Fibroblast of mammary gland (primary cell): ENCODE measurements around the gene RNF183.
"Not testable (repeated sequence)": the region's sequence is repeated elsewhere in the genome, so short reads cannot be mapped to it uniquely, and the experiment has no call there.

Experiments used
- DNase-seq: peaks from one replicate; pipeline ENCODE4 v3.0.0-alpha.2; 2010; ENCODE audit warnings: low read depth
- H3K4me3 ChIP-seq: 2 replicates; pipeline ENCODE4 v1.5.1; 2011; ENCODE audit warnings: low read depth, mild to moderate bottlenecking, low read length, moderate library complexity; ENCODE audit not compliant: control insufficient read depth
- TF ChIP-seq, protein P1 (sequence below): conservative IDR thresholded peaks from 2 replicates; pipeline ENCODE4 v1.5.1; 2011; ENCODE audit warnings: low read depth, low read length, inconsistent platforms; ENCODE audit not compliant: control insufficient read depth, insufficient read depth

RNF183 gene

DNA sequence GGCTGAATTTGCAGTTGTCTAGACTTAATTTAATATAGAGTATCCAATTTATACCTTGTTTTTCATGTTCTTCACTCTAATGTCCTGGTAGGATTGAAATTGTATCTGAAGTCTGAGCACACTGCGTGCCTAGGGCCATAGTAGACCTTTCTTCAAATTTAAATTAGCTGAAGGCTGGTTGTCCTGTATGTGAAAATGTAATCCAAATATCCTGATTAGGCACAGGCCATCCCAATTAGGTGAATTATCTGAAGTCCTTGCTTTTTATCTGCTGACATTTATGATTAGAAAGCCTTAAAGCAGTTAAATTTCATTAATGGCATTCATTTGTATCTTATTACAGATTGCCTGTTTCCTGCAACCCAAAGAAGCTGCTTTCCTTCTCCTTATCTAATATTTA, 48.2 kb downstream of the RNF183 start:
- DNase-seq = no peak
- H3K4me3 ChIP-seq = no peak overlapping the region
- TF ChIP-seq, protein P1, sequence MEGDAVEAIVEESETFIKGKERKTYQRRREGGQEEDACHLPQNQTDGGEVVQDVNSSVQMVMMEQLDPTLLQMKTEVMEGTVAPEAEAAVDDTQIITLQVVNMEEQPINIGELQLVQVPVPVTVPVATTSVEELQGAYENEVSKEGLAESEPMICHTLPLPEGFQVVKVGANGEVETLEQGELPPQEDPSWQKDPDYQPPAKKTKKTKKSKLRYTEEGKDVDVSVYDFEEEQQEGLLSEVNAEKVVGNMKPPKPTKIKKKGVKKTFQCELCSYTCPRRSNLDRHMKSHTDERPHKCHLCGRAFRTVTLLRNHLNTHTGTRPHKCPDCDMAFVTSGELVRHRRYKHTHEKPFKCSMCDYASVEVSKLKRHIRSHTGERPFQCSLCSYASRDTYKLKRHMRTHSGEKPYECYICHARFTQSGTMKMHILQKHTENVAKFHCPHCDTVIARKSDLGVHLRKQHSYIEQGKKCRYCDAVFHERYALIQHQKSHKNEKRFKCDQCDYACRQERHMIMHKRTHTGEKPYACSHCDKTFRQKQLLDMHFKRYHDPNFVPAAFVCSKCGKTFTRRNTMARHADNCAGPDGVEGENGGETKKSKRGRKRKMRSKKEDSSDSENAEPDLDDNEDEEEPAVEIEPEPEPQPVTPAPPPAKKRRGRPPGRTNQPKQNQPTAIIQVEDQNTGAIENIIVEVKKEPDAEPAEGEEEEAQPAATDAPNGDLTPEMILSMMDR = no peak

DNA sequence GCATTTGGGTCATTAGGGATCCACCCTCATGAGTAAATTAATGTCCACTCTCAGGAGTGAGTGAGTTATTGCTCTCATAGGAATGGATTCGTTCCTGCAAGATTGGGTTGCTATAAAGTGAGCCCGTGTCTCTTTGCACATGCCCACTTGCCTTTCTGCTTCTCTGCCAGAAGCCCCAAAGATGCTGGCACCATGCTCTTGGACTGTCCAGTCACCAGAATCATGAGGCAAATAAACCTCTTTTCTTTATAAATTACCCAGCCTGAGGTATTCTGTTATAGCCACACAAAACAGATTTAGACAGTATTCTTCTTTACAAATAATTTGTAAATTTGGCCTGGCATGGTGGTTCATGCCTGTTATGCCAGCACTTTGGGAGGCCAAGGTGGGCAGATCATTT, 52.4 kb downstream of the RNF183 start:
- TF ChIP-seq, protein P1 = no peak
- no peak overlapping the region for H3K4me3 ChIP-seq
- DNase-seq = no peak

DNA sequence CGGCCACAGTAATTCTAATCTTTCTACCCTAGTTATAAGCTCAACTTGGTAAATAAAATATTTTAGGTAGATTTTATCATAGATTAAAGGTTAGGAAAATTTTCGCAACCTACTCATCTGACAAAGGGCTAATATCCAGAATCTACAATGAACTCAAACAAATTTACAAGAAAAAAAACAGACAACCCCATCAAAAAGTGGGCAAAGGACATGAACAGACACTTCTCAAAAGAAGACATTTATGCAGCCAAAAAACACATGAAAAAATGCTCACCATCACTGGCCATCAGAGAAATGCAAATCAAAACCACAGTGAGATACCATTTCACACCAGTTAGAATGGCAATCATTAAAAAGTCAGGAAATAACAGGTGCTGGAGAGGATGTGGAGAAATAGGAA, 53.5 kb downstream of the RNF183 start:
- not testable (repeated sequence) for H3K4me3 ChIP-seq, DNase-seq

DNA sequence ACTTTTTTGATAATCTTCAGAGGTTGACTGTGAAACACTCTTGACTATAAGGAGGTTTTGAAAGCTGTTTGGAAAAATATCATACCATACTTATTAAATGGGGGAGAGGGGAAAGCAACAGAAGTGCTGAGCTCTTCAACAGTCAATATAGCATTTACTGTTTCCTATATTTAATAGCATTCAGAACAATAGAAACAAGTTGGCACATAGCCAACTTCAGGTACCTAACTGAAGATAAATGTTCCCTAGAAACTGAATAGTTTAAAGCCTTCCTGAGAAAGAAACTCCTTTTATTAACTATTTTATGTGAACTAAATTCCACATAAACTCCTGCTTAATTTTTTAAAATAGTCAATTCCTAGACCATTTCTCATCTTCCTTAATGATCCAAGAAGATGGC, 55.5 kb downstream of the RNF183 start:
- TF ChIP-seq, protein P1 = no peak
- no peak for DNase-seq
- no peak overlapping the region for H3K4me3 ChIP-seq
